Islet of Langerhans (tissue), 1 donor: Measurements from ENCODE around the gene CMPK2.
"Not testable (repeated sequence)": the region's sequence is repeated elsewhere in the genome, so short reads cannot be mapped to it uniquely, and the experiment has no call there.

ENCODE experiments used
- FAIRE-seq: peaks from one replicate; lab custom pipeline; 2011; peaks lifted over from hg19 to GRCh38; lab: Jason Lieb, UNC

The CMPK2 gene

GRCh38 chr2:6879011-6879410, 13.3 kb upstream of the CMPK2 start:
- FAIRE-seq: no peak

GRCh38 chr2:6878549-6878948, 12.8 kb upstream of the CMPK2 start:
- no peak for FAIRE-seq

GRCh38 chr2:6877402-6878304, 11.9 kb upstream of the CMPK2 start, which contains the start of gene RSAD2:
Gene RSAD2 (plus strand): TSS chr2:6877777. CDS start chr2:6877801, 24 bp downstream.
- FAIRE-seq: peak; percentile 97

- FAIRE-seq: no peak
Measured at GRCh38 chr2:6876309-6876708, 10.6 kb upstream of the CMPK2 start.

- FAIRE-seq: no peak
Measured at GRCh38 chr2:6874032-6874431, 8.3 kb upstream of the CMPK2 start.

- no peak for FAIRE-seq
Measured at GRCh38 chr2:6872394-6872793, 6.7 kb upstream of the CMPK2 start.

GRCh38 chr2:6866982-6867381, 1.3 kb upstream of the CMPK2 start:
- FAIRE-seq: no peak

GRCh38 chr2:6866275-6866671, 566 bp upstream of the CMPK2 start:
- FAIRE-seq: no peak

GRCh38 chr2:6864923-6865345, 773 bp downstream of the CMPK2 start:
- FAIRE-seq: no peak

- no peak for FAIRE-seq
Measured at GRCh38 chr2:6864231-6864754, 1.4 kb downstream of the CMPK2 start.

GRCh38 chr2:6863792-6864191, 1.9 kb downstream of the CMPK2 start:
- no peak for FAIRE-seq

GRCh38 chr2:6860296-6860695, 5.4 kb downstream of the CMPK2 start:
- FAIRE-seq: no peak

GRCh38 chr2:6858466-6859027, 7.2 kb downstream of the CMPK2 start:
- FAIRE-seq: not testable (repeated sequence)

GRCh38 chr2:6856548-6856920, 9.2 kb downstream of the CMPK2 start:
- FAIRE-seq: no peak

- no peak for FAIRE-seq
Measured at GRCh38 chr2:6855860-6856547, 9.7 kb downstream of the CMPK2 start.

- FAIRE-seq: no peak
Measured at GRCh38 chr2:6854416-6854815, 11.3 kb downstream of the CMPK2 start.

GRCh38 chr2:6852195-6852594, 13.5 kb downstream of the CMPK2 start:
- FAIRE-seq: no peak

- FAIRE-seq: no peak
Measured at GRCh38 chr2:6846967-6847681, 18.6 kb downstream of the CMPK2 start.

GRCh38 chr2:6846540-6846939, 19.2 kb downstream of the CMPK2 start:
- FAIRE-seq: no peak

GRCh38 chr2:6845903-6846302, 19.8 kb downstream of the CMPK2 start:
- no peak for FAIRE-seq

- no peak for FAIRE-seq
Measured at GRCh38 chr2:6845312-6845711, 20.4 kb downstream of the CMPK2 start.
